ENCODE data around the gene DYNLT3. TPM values are rescaled to one million over a fixed set of nuclear protein-coding genes. Genes with fewer than 3 reads are reported as not detected.

The DYNLT3 gene
- total RNA-seq, 1 donor from 2014 or later: 13.4 TPM

GRCh38 chrX:37802028-37802427 lies 45.3 kb downstream of the DYNLT3 start:
- TF ChIP-seq CTCF (IDR thresholded peaks at IDR 0.05; ENCODE audit: unreplicated experiment): no peak
- H3K36me3 Mint-ChIP-seq (ENCODE audit: low read depth, unreplicated experiment): no peaks in the 10 kb centered on the region
- H3K9me3 Mint-ChIP-seq (ENCODE audit: unreplicated experiment): no peaks in the 10 kb centered on the region
- peaks cover 16% of the 10 kb centered on the region for H3K4me1 Mint-ChIP-seq (ENCODE audit: unreplicated experiment)
- H3K27me3 Mint-ChIP-seq (ENCODE audit: unreplicated experiment): no peaks in the 10 kb centered on the region
- DNase-seq (ENCODE audit: low spot score): no peak
- H3K27ac Mint-ChIP-seq (ENCODE audit: unreplicated experiment): no peak overlapping the region
- no peak overlapping the region for H3K4me3 Mint-ChIP-seq (ENCODE audit: unreplicated experiment)

- Mint-ChIP-seq H3K4me1 (ENCODE audit: unreplicated experiment) (peaks cover 16% of the 10 kb centered on the region), H3K4me3 (ENCODE audit: unreplicated experiment) (no peak overlapping the region), H3K36me3 (ENCODE audit: low read depth, unreplicated experiment) (no peaks in the 10 kb centered on the region), H3K27ac (ENCODE audit: unreplicated experiment) (no peak overlapping the region), H3K27me3 (ENCODE audit: unreplicated experiment) (no peaks in the 10 kb centered on the region), H3K9me3 (ENCODE audit: unreplicated experiment) (no peaks in the 10 kb centered on the region)
- TF ChIP-seq CTCF (IDR thresholded peaks at IDR 0.05; ENCODE audit: unreplicated experiment): no peak
- no peak for DNase-seq (ENCODE audit: low spot score)
These were observed 46.7 kb downstream of the DYNLT3 start for GRCh38 chrX:37800717-37801116.

GRCh38 chrX:37799936-37800335 lies 47.4 kb downstream of the DYNLT3 start:
- H3K27ac Mint-ChIP-seq (ENCODE audit: unreplicated experiment): no peak overlapping the region
- H3K36me3 Mint-ChIP-seq (ENCODE audit: low read depth, unreplicated experiment): no peaks in the 10 kb centered on the region
- no peak for DNase-seq (ENCODE audit: low spot score)
- no peak overlapping the region for H3K4me3 Mint-ChIP-seq (ENCODE audit: unreplicated experiment)
- TF ChIP-seq CTCF (IDR thresholded peaks at IDR 0.05; ENCODE audit: unreplicated experiment): no peak
- no peaks in the 10 kb centered on the region for H3K27me3 Mint-ChIP-seq (ENCODE audit: unreplicated experiment)
- H3K9me3 Mint-ChIP-seq (ENCODE audit: unreplicated experiment): no peaks in the 10 kb centered on the region
- H3K4me1 Mint-ChIP-seq (ENCODE audit: unreplicated experiment): peaks cover 23% of the 10 kb centered on the region

- no peak overlapping the region for H3K27ac Mint-ChIP-seq (ENCODE audit: unreplicated experiment)
- no peak overlapping the region for H3K4me3 Mint-ChIP-seq (ENCODE audit: unreplicated experiment)
- H3K9me3 Mint-ChIP-seq (ENCODE audit: unreplicated experiment): no peaks in the 10 kb centered on the region
- no peak for DNase-seq (ENCODE audit: low spot score)
- no peaks in the 10 kb centered on the region for H3K36me3 Mint-ChIP-seq (ENCODE audit: low read depth, unreplicated experiment)
- no peak for TF ChIP-seq CTCF (IDR thresholded peaks at IDR 0.05; ENCODE audit: unreplicated experiment)
- peaks cover 17% of the 10 kb centered on the region for H3K4me1 Mint-ChIP-seq (ENCODE audit: unreplicated experiment)
- no peaks in the 10 kb centered on the region for H3K27me3 Mint-ChIP-seq (ENCODE audit: unreplicated experiment)
These were observed 50.6 kb downstream of the DYNLT3 start for GRCh38 chrX:37796805-37797204.

GRCh38 chrX:37796310-37796709 lies 51.1 kb downstream of the DYNLT3 start:
- no peak overlapping the region for H3K4me3 Mint-ChIP-seq (ENCODE audit: unreplicated experiment)
- no peaks in the 10 kb centered on the region for H3K27me3 Mint-ChIP-seq (ENCODE audit: unreplicated experiment)
- no peaks in the 10 kb centered on the region for H3K9me3 Mint-ChIP-seq (ENCODE audit: unreplicated experiment)
- peaks cover 15% of the 10 kb centered on the region for H3K4me1 Mint-ChIP-seq (ENCODE audit: unreplicated experiment)
- no peaks in the 10 kb centered on the region for H3K36me3 Mint-ChIP-seq (ENCODE audit: low read depth, unreplicated experiment)
- no peak overlapping the region for H3K27ac Mint-ChIP-seq (ENCODE audit: unreplicated experiment)
- no peak for DNase-seq (ENCODE audit: low spot score)
- TF ChIP-seq CTCF (IDR thresholded peaks at IDR 0.05; ENCODE audit: unreplicated experiment): no peak

Other genes starting within 250 kb of the DYNLT3 start
- gene XK, start 161.8 kb downstream of the DYNLT3 start, total RNA-seq (ENCODE audit: unreplicated experiment): 0.31 TPM
- not detected for gene CYBB, start 67.5 kb downstream of the DYNLT3 start, total RNA-seq (ENCODE audit: unreplicated experiment)
- gene SYTL5, start 159.0 kb upstream of the DYNLT3 start, total RNA-seq (ENCODE audit: unreplicated experiment): not detected

Data from endothelial cell (in vitro differentiated cells).